Activated T-helper 9 cell treated with anti-CD3 and anti-CD28 coated beads, Interleukin-2, amount 50 U/mL, for 16 hours (primary cell): ENCODE results near the gene PSTPIP1.

Experiments used
- DNase-seq: peaks from one replicate; pipeline ENCODE4 v3.0.0-alpha.2; 2020; ENCODE audit warnings: low read depth

The PSTPIP1 gene

GRCh38 chr15:76999996-77000395 is 5.1 kb downstream of the PSTPIP1 start:
- no peak for DNase-seq

GRCh38 chr15:77001351-77001750 is 6.4 kb downstream of the PSTPIP1 start:
- no peak for DNase-seq

- DNase-seq = no peak
Measured at GRCh38 chr15:77001966-77002365, 7.0 kb downstream of the PSTPIP1 start.

- no peak for DNase-seq
Measured at GRCh38 chr15:77002436-77002835, 7.5 kb downstream of the PSTPIP1 start.

GRCh38 chr15:77002954-77003912 is 8.3 kb downstream of the PSTPIP1 start:
- DNase-seq = peak; percentile 61

- DNase-seq = no peak
Measured at GRCh38 chr15:77004189-77004588, 9.3 kb downstream of the PSTPIP1 start.

- DNase-seq = no peak
Measured at GRCh38 chr15:77009176-77009575, 14.2 kb downstream of the PSTPIP1 start.

- DNase-seq = no peak
Measured at GRCh38 chr15:77009646-77010311, 14.9 kb downstream of the PSTPIP1 start.

GRCh38 chr15:77010312-77010686 is 15.4 kb downstream of the PSTPIP1 start:
- no peak for DNase-seq

- DNase-seq = no peak
Measured at GRCh38 chr15:77010857-77011256, 15.9 kb downstream of the PSTPIP1 start.

GRCh38 chr15:77012117-77012712 is 17.3 kb downstream of the PSTPIP1 start:
- no peak for DNase-seq

- DNase-seq = no peak
Measured at GRCh38 chr15:77012868-77013267, 17.9 kb downstream of the PSTPIP1 start.

- peak; percentile 84 for DNase-seq
Measured at GRCh38 chr15:77013776-77014131, 18.8 kb downstream of the PSTPIP1 start.

GRCh38 chr15:77014132-77015081 is 19.5 kb downstream of the PSTPIP1 start:
- no peak for DNase-seq

- DNase-seq = no peak
Measured at GRCh38 chr15:77015646-77016320, 20.9 kb downstream of the PSTPIP1 start.

GRCh38 chr15:77016321-77016695 is 21.4 kb downstream of the PSTPIP1 start:
- DNase-seq = no peak

- no peak for DNase-seq
Measured at GRCh38 chr15:77017091-77017660, 22.2 kb downstream of the PSTPIP1 start.

GRCh38 chr15:77017761-77018720 is 23.1 kb downstream of the PSTPIP1 start:
- DNase-seq = no peak

- DNase-seq = no peak
Measured at GRCh38 chr15:77018796-77019505, 24.0 kb downstream of the PSTPIP1 start.
